ENCODE data around the gene LAMA5. TPM values are rescaled to one million over a fixed set of nuclear protein-coding genes. Genes with fewer than 3 reads are reported as not detected.

LAMA5 gene
- total and polyA plus RNA-seq, 2 of the 8 experiments (the other 6 are each of a cell fraction or from before 2014, with no cell fraction given), result 34.4 to 225 TPM

GRCh38 chr20:62308102-62308822 lies 58.9 kb downstream of the LAMA5 start (continued):
- TF ChIP-seq, protein P1, sequence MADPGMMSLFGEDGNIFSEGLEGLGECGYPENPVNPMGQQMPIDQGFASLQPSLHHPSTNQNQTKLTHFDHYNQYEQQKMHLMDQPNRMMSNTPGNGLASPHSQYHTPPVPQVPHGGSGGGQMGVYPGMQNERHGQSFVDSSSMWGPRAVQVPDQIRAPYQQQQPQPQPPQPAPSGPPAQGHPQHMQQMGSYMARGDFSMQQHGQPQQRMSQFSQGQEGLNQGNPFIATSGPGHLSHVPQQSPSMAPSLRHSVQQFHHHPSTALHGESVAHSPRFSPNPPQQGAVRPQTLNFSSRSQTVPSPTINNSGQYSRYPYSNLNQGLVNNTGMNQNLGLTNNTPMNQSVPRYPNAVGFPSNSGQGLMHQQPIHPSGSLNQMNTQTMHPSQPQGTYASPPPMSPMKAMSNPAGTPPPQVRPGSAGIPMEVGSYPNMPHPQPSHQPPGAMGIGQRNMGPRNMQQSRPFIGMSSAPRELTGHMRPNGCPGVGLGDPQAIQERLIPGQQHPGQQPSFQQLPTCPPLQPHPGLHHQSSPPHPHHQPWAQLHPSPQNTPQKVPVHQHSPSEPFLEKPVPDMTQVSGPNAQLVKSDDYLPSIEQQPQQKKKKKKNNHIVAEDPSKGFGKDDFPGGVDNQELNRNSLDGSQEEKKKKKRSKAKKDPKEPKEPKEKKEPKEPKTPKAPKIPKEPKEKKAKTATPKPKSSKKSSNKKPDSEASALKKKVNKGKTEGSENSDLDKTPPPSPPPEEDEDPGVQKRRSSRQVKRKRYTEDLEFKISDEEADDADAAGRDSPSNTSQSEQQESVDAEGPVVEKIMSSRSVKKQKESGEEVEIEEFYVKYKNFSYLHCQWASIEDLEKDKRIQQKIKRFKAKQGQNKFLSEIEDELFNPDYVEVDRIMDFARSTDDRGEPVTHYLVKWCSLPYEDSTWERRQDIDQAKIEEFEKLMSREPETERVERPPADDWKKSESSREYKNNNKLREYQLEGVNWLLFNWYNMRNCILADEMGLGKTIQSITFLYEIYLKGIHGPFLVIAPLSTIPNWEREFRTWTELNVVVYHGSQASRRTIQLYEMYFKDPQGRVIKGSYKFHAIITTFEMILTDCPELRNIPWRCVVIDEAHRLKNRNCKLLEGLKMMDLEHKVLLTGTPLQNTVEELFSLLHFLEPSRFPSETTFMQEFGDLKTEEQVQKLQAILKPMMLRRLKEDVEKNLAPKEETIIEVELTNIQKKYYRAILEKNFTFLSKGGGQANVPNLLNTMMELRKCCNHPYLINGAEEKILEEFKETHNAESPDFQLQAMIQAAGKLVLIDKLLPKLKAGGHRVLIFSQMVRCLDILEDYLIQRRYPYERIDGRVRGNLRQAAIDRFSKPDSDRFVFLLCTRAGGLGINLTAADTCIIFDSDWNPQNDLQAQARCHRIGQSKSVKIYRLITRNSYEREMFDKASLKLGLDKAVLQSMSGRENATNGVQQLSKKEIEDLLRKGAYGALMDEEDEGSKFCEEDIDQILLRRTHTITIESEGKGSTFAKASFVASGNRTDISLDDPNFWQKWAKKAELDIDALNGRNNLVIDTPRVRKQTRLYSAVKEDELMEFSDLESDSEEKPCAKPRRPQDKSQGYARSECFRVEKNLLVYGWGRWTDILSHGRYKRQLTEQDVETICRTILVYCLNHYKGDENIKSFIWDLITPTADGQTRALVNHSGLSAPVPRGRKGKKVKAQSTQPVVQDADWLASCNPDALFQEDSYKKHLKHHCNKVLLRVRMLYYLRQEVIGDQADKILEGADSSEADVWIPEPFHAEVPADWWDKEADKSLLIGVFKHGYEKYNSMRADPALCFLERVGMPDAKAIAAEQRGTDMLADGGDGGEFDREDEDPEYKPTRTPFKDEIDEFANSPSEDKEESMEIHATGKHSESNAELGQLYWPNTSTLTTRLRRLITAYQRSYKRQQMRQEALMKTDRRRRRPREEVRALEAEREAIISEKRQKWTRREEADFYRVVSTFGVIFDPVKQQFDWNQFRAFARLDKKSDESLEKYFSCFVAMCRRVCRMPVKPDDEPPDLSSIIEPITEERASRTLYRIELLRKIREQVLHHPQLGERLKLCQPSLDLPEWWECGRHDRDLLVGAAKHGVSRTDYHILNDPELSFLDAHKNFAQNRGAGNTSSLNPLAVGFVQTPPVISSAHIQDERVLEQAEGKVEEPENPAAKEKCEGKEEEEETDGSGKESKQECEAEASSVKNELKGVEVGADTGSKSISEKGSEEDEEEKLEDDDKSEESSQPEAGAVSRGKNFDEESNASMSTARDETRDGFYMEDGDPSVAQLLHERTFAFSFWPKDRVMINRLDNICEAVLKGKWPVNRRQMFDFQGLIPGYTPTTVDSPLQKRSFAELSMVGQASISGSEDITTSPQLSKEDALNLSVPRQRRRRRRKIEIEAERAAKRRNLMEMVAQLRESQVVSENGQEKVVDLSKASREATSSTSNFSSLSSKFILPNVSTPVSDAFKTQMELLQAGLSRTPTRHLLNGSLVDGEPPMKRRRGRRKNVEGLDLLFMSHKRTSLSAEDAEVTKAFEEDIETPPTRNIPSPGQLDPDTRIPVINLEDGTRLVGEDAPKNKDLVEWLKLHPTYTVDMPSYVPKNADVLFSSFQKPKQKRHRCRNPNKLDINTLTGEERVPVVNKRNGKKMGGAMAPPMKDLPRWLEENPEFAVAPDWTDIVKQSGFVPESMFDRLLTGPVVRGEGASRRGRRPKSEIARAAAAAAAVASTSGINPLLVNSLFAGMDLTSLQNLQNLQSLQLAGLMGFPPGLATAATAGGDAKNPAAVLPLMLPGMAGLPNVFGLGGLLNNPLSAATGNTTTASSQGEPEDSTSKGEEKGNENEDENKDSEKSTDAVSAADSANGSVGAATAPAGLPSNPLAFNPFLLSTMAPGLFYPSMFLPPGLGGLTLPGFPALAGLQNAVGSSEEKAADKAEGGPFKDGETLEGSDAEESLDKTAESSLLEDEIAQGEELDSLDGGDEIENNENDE (IDR thresholded peaks at IDR 0.05; ENCODE audit: insufficient replicate concordance, low read length), result no peak
- TF ChIP-seq POLR2AphosphoS5 (IDR thresholded peaks at IDR 0.05; ENCODE audit: low read depth, low read length), result 0 out of 2 replicates have a peak, but pooled peaks have one; percentile 12

All from H1 (cell line).